GM19099 (cell line): ENCODE data around the gene CLRN2.

Experiments used
- POLR2A ChIP-seq: IDR thresholded peaks from 3 replicates; pipeline ENCODE4 v1.6.1; 2011; ENCODE audit warnings: low read depth; ENCODE audit not compliant: insufficient read length; ENCODE audit errors: extremely low read depth

CLRN2 gene

GRCh38 chr4:17558941-17559708, 44.2 kb downstream of the CLRN2 start:
- no peak for TF ChIP-seq POLR2A

DNA sequence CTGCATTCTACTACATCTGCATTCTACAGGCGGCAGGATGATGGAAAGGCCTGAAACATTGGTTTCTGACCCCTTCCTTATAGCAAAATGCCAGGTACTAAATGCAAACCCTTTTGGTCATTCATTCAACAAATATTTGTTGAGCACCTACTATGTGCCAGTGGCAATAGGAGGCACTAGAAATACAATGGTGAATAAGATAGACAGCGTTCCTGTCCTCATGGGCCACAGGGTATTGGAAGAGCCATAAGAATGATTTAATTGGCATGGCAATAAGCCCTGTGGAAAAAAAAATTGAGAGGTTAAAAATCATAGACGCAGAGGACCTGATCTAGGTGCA, 44.7 kb downstream of the CLRN2 start:
- no peak for TF ChIP-seq POLR2A

GRCh38 chr4:17560065-17560673, 45.2 kb downstream of the CLRN2 start:
- no peak for TF ChIP-seq POLR2A

DNA sequence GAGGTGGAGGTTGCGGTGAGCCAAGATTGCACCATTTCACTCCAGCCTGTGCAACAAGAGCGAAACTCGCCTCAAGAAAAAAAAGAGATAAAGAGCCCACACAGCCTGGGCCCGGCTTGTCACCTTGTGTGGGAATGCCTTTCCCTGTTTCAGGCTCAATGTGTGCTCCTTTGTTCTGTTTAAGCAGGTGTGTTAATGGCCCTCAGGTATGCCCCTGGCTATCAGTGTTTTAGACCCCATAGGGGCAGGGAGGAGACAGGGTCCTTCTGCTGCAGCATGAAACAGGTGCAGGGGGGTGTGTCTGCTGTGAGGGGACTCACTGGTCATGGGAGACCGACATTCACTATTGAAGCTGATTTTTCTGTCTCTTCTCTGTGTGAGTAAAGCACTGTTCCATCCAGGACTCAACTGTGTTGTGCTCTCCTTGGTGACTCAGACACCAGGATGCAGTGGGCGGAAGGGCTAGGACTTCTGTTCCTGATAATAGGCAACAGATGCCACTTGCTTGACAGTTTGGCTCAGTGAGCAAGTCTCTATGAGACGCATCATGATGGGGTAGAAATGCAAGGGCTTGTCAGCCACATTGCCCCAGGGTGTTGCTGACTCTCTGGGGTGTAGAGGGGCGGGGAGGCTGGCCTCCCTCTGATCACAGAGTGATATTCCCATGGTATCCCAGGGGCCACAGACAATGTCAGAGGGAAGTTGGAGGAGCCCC, 46.4 kb downstream of the CLRN2 start:
- TF ChIP-seq POLR2A, result no peak

DNA sequence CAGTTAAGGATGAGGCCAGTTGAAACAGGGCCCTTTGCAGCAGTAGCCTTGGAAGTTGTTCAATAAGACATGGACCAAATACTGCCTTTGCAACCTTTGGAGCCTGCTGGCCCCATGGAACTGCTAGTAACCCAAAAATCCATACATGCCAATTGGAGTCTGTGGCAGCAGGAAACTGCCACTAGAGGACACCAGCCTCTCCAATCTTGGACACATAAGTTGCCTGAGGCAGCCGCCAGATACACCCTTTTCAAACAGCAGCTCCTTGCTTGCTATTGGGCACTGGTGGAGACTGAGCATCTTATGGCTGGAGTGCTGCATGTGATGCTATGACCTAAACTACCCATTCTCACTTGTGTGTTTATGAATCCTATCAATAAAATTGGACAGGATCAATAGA, 47.2 kb downstream of the CLRN2 start:
- no peak for TF ChIP-seq POLR2A

GRCh38 chr4:17565846-17566245, 50.9 kb downstream of the CLRN2 start:
- TF ChIP-seq POLR2A, result no peak

DNA sequence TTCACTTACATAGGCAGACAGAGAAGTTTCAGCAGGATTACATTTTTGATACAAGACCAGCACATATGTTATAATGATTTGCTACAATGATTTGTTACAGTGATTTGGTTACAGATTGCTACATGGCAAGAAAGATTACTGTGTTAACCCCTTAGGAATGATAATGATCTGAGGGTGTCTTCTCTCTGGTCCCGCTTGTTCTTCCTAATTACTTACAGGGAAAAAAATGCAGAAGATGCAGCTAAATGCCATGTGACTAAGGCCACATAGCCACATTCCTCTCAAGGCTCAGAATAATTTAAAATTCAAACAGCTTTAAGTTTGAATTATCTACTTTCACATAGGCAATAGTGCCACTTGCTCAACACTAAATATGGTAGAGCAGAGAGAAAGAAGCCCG, 52.3 kb downstream of the CLRN2 start:
- no peak for TF ChIP-seq POLR2A

DNA sequence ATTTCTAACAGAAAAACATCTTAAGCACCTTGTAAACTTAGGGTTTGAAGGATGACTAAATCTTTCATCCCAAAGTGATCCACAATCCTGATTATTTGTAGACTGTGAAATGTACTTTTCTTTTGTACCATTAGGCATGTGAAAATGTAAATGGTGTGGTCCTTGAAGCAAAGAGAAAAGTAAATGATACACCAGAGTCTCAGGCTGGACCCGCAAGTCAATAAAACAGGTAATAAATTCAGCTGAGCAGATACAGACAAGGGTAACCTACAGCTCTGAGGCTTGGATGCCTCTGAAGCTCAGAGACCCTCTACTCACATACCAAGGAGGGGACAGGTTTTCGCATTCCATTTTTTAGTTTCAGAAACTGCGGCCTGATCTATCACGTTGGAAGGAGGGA, 59.2 kb downstream of the CLRN2 start:
- no peak for TF ChIP-seq POLR2A
